DND-41 (cell line): ENCODE measurements around the gene UBE2N.
"Not testable (repeated sequence)": the region's sequence is repeated elsewhere in the genome, so short reads cannot be mapped to it uniquely, and the experiment has no call there.

Source experiments
- ATAC-seq: fragments of 200-7000 bp; cut with Tn5 transposase; 3 replicates; pipeline ENCODE4 v1.9.1; 2021; ENCODE audit warnings: low read depth; ENCODE audit not compliant: insufficient read depth
- DNase-seq: peaks from one replicate; pipeline ENCODE4 v3.0.0-alpha.2; 2020
- H2AFZ ChIP-seq: 2 replicates; pipeline ENCODE4 v1.6.0; 2012; ENCODE audit warnings: low read depth, low read length
- H3K27ac ChIP-seq: 2 replicates; pipeline ENCODE4 v1.5.1; 2012; ENCODE audit warnings: low read length, inconsistent platforms
- H3K27me3 ChIP-seq: fragments of 200-600 bp; sonication (generic); 2 replicates; pipeline ENCODE4 v1.6.0; 2012; ENCODE audit warnings: low read length, mild to moderate bottlenecking, inconsistent platforms; ENCODE audit not compliant: insufficient read depth, poor library complexity
- H3K36me3 ChIP-seq: 2 replicates; pipeline ENCODE4 v1.5.1; 2012; ENCODE audit warnings: low read length, inconsistent platforms; ENCODE audit not compliant: insufficient read depth
- H3K4me1 ChIP-seq: 2 replicates; pipeline ENCODE4 v1.5.1; 2012; ENCODE audit warnings: mild to moderate bottlenecking, low read length; ENCODE audit not compliant: insufficient read depth
- H3K4me2 ChIP-seq: 2 replicates; pipeline ENCODE4 v1.6.0; 2012; ENCODE audit warnings: mild to moderate bottlenecking, moderate library complexity, low read length, inconsistent platforms; ENCODE audit not compliant: insufficient read depth
- H3K4me3 ChIP-seq, 2 experiments: fragments of 200-600 bp in 1 of 2; shearing (Covaris generic) in 1 of 2; 2 replicates each; pipeline ENCODE4 v1.5.1; 2012 to 2016; ENCODE audit warnings: inconsistent platforms in 2 of 2, low read length in 2 of 2, mild to moderate bottlenecking in 2 of 2, low read depth in 1 of 2, moderate library complexity in 1 of 2
- H3K79me2 ChIP-seq: 2 replicates; pipeline ENCODE4 v1.6.0; 2012; ENCODE audit warnings: low read length, inconsistent platforms; ENCODE audit not compliant: insufficient read depth
- H3K9ac ChIP-seq: 2 replicates; pipeline ENCODE4 v1.6.0; 2012; ENCODE audit warnings: low read depth, mild to moderate bottlenecking, inconsistent platforms, low read length, moderate library complexity
- H3K9me3 ChIP-seq: 2 replicates; pipeline ENCODE4 v1.5.1; 2012; ENCODE audit warnings: low read length, moderate library complexity, mild to moderate bottlenecking, inconsistent platforms; ENCODE audit not compliant: insufficient read depth, severe bottlenecking
- H4K20me1 ChIP-seq: 2 replicates; pipeline ENCODE4 v1.6.0; 2012; ENCODE audit warnings: low read length; ENCODE audit not compliant: insufficient read depth
- CTCF ChIP-seq: IDR thresholded peaks from 2 replicates; pipeline ENCODE4 v1.5.1; 2012; ENCODE audit warnings: borderline replicate concordance, low read length, moderate library complexity, mild to moderate bottlenecking; ENCODE audit not compliant: poor library complexity, severe bottlenecking; ENCODE audit errors: extremely low read depth
- EZH2 ChIP-seq: IDR thresholded peaks from 3 replicates; pipeline ENCODE4 v1.6.1; 2012; ENCODE audit warnings: borderline replicate concordance, low read depth, mild to moderate bottlenecking, moderate library complexity, low read length, inconsistent platforms; ENCODE audit not compliant: severe bottlenecking

UBE2N gene

GRCh38 chr12:93390031-93390430 is 51.7 kb downstream of the UBE2N start:
- no peak overlapping the region for H2AFZ ChIP-seq
- peaks cover 43% of the 10 kb centered on the region; the same call in 1 of the 2 replicates for H4K20me1 ChIP-seq
- ATAC-seq: no peak
- no peak overlapping the region for H3K9ac ChIP-seq
- no peaks in the 10 kb centered on the region for H3K9me3 ChIP-seq
- H3K79me2 ChIP-seq: peaks cover 86% of the 10 kb centered on the region
- no peaks in the 10 kb centered on the region for H3K27me3 ChIP-seq
- TF ChIP-seq CTCF: no peak
- no peak for TF ChIP-seq EZH2
- H3K27ac ChIP-seq: no peak overlapping the region
- no peak overlapping the region for H3K4me3 ChIP-seq
- H3K4me2 ChIP-seq: no peak overlapping the region
- no peaks in the 10 kb centered on the region for H3K4me1 ChIP-seq
- DNase-seq: no peak
- peaks cover 18% of the 10 kb centered on the region; the same call in 1 of the 2 replicates for H3K36me3 ChIP-seq

DNA sequence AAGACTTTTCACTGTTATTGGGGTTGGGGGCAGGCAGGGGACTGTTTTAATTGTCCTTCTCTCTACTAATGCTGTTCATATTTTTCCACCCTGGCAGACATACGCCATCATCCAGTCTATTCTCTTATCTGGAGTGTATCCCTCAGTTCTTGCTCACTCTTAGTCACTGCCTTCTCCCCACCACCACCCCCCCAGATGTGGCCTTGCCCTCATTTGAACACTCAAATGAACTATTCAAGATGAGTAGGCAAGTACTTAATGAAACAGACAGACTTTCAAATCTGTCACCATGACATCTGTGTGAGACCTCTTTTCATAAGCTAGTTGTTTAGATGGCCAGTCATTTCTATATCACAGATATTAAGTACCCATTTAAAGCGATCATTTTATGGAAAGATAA is 54.0 kb downstream of the UBE2N start:
- no peak overlapping the region for H2AFZ ChIP-seq
- peaks cover 24% of the 10 kb centered on the region for H3K36me3 ChIP-seq
- H3K27me3 ChIP-seq: no peaks in the 10 kb centered on the region
- no peak for TF ChIP-seq EZH2
- TF ChIP-seq CTCF: no peak
- peaks cover 93% of the 10 kb centered on the region for H3K79me2 ChIP-seq
- H3K9ac ChIP-seq: no peak overlapping the region
- no peak overlapping the region for H3K27ac ChIP-seq
- H4K20me1 ChIP-seq: peaks cover 45% of the 10 kb centered on the region; the same call in 1 of the 2 replicates
- ATAC-seq: no peak
- H3K4me1 ChIP-seq: no peaks in the 10 kb centered on the region
- DNase-seq: no peak
- H3K9me3 ChIP-seq: no peaks in the 10 kb centered on the region
- no peak overlapping the region for H3K4me3 ChIP-seq
- H3K4me2 ChIP-seq: no peak overlapping the region

DNA sequence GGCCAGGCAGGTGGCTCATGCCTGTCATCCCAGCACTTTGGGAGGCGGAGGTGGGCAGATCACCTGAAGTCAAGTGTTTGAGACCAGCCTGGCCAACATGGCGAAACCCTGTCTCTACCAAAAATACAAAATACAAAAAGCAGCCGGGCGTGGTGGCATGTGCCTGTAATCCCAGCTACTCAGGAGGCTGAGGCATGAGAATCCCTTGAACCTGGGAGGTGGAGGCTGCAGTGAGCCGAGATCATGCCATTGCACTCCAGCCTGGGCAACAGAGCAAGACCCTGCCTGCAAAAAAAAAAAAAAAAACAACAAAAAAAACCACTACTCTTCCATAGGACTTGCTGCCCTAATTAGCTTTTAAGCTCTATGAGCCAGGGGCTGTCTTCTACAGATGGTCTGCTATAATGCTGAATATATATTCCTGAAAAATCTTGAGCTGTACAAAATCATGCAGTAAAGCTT is 59.7 kb downstream of the UBE2N start:
- H3K9ac ChIP-seq, DNase-seq, ATAC-seq, H3K27me3 ChIP-seq, H2AFZ ChIP-seq, H3K9me3 ChIP-seq, H3K27ac ChIP-seq: not testable (repeated sequence)
- H3K4me1 ChIP-seq: peaks cover 36% of the 10 kb centered on the region
- H3K4me2 ChIP-seq: peak overlapping the region; percentile 92
- H4K20me1 ChIP-seq: peaks cover 40% of the 10 kb centered on the region
- peaks cover 90% of the 10 kb centered on the region for H3K79me2 ChIP-seq
- peaks cover 19% of the 10 kb centered on the region for H3K36me3 ChIP-seq
- peak overlapping the region in 1 of 2 experiments; percentile 80; a peak in 1 of 4 replicates for H3K4me3 ChIP-seq

- DNase-seq: no peak
- peaks cover 19% of the 10 kb centered on the region for H3K36me3 ChIP-seq
- H3K4me2 ChIP-seq: peak overlapping the region; percentile 92
- peak overlapping the region; percentile 50; the same call in 1 of the 2 replicates for H3K27ac ChIP-seq
- TF ChIP-seq EZH2 (no peak), CTCF (no peak)
- no peak overlapping the region for H2AFZ ChIP-seq
- H3K27me3 ChIP-seq: no peaks in the 10 kb centered on the region
- H3K79me2 ChIP-seq: peaks cover 84% of the 10 kb centered on the region
- H3K4me3 ChIP-seq: peak overlapping the region in 1 of 2 experiments; percentile 80; a peak in 3 of 4 replicates
- peaks cover 43% of the 10 kb centered on the region for H3K4me1 ChIP-seq
- no peak for ATAC-seq
- no peaks in the 10 kb centered on the region for H3K9me3 ChIP-seq
- H4K20me1 ChIP-seq: peaks cover 40% of the 10 kb centered on the region
- peak overlapping the region; percentile 72 for H3K9ac ChIP-seq
Observed at GRCh38 chr12:93381161-93381975, 60.4 kb downstream of the UBE2N start.
